H1 (cell line): ENCODE data around the gene NDUFB2. TPM values are rescaled to one million over a fixed set of nuclear protein-coding genes. Genes with fewer than 3 reads are reported as not detected.

Experiments used
- E2F6 ChIP-seq: IDR thresholded peaks from 2 replicates; pipeline ENCODE4 v1.6.1; 2012; ENCODE audit warnings: inconsistent platforms
- EGR1 ChIP-seq: IDR thresholded peaks from 2 replicates; pipeline ENCODE4 v1.6.1; 2011; ENCODE audit warnings: low read depth, low read length, borderline replicate concordance
- GABPA ChIP-seq: IDR thresholded peaks from 2 replicates; pipeline ENCODE4 v1.6.1; 2011; ENCODE audit warnings: mild to moderate bottlenecking, low read length, moderate library complexity, borderline replicate concordance; ENCODE audit not compliant: insufficient read depth
- MAFK ChIP-seq: IDR thresholded peaks from 2 replicates; pipeline ENCODE4 v1.6.1; 2012; ENCODE audit warnings: low read depth, mild to moderate bottlenecking, improper control_type of control experiment, low read length
- MAX ChIP-seq: IDR thresholded peaks from 2 replicates; pipeline ENCODE4 v1.6.1; 2012; ENCODE audit warnings: inconsistent platforms
- PHF8 ChIP-seq: fragments of 200-600 bp; sonication (generic); conservative IDR thresholded peaks from 2 replicates; pipeline ENCODE4 v1.7.1; 2012; ENCODE audit warnings: low read depth, mild to moderate bottlenecking, inconsistent platforms, low read length, moderate library complexity
- RFX5 ChIP-seq: IDR thresholded peaks from 2 replicates; pipeline ENCODE4 v1.6.1; 2011; ENCODE audit warnings: low read depth, low read length, improper control_type of control experiment, borderline replicate concordance
- polyA plus RNA-seq, 7 experiments: library from polyadenylated mRNA; depleted of rRNA in 3 of 7; stranded (reverse) in 5 of 7; unstranded in 2 of 7; fragments of >200 nt in 5 of 7; fragments of 200-250 nt in 2 of 7; gene quantifications; 1 replicate in 5 of 7; 2 replicates in 1 of 7; 4 replicates in 1 of 7; pipeline versions ENCODE4 v1.2.1 to v1.2.3, GENCODE V29; 2011 to 2013; ENCODE audit warnings: missing spikeins in 2 of 7, mixed read lengths in 2 of 7
- total RNA-seq: library from RNA; stranded (reverse); fragmentation: NEBNext Ultra II Directional; extraction: Animal tissue kit (Norgen Biotek cat#: 25700); gene quantifications from 2 replicates; pipeline ENCODE4 v1.2.1, GENCODE V29; 2021

Gene NDUFB2
- total and polyA plus RNA-seq, 2 of the 8 experiments (the other 6 are each of a cell fraction or from before 2014, with no cell fraction given), result 168 to 881 TPM

- no peak for TF ChIP-seq GABPA
- no peak for TF ChIP-seq MAX
- no peak for TF ChIP-seq RFX5
- no peak for TF ChIP-seq PHF8
- TF ChIP-seq MAFK, result no peak
- TF ChIP-seq E2F6, result peak; percentile 9; the same call in 1 of the 2 replicates
- TF ChIP-seq EGR1, result no peak
Measured at GRCh38 chr7:140672382-140673062, 24.0 kb upstream of the NDUFB2 start, which contains the start of gene ADCK2 (continued).
